ENCODE measurements around the gene CELSR1. TPM values are rescaled to one million over a fixed set of nuclear protein-coding genes. Genes with fewer than 3 reads are reported as not detected.
A peak's percentile ranks its signal among the peaks of the same experiment; 100 is the strongest.
"Not testable (repeated sequence)": the region's sequence is repeated elsewhere in the genome, so short reads cannot be mapped to it uniquely, and the experiment has no call there.

CELSR1 gene
- total RNA-seq, 2 donors from 2014 or later, result 0.14 to 0.45 TPM

- Mint-ChIP-seq H3K4me1 (ENCODE audit: low read depth in 2 of 2) (peaks cover 4 to 13% of the 10 kb centered on the region in 2 donors), H3K27ac (no peak overlapping the region), H3K9me3 (no peaks in the 10 kb centered on the region), H3K27me3 (peaks cover 0 to 10% of the 10 kb centered on the region in 2 donors), H3K36me3 (no peaks in the 10 kb centered on the region), H3K4me3 (no peak overlapping the region)
- ATAC-seq, result no peak
- DNase-seq (ENCODE audit: low spot score), result no peak
These were observed 129.7 kb downstream of the CELSR1 start for GRCh38 chr22:46407748-46408147.

GRCh38 chr22:46406791-46407190, 130.6 kb downstream of the CELSR1 start:
- peaks cover 9 to 19% of the 10 kb centered on the region in 2 donors for H3K4me1 Mint-ChIP-seq (ENCODE audit: low read depth in 2 of 2)
- no peaks in the 10 kb centered on the region for H3K9me3 Mint-ChIP-seq
- DNase-seq (ENCODE audit: low spot score) (no peak), ATAC-seq (no peak)
- H3K4me3 Mint-ChIP-seq, result no peak overlapping the region
- no peak overlapping the region for H3K27ac Mint-ChIP-seq
- peaks cover 0 to 10% of the 10 kb centered on the region in 2 donors for H3K27me3 Mint-ChIP-seq
- no peaks in the 10 kb centered on the region for H3K36me3 Mint-ChIP-seq

GRCh38 chr22:46406349-46406748, 131.1 kb downstream of the CELSR1 start:
- Mint-ChIP-seq H3K9me3 (no peaks in the 10 kb centered on the region), H3K4me1 (ENCODE audit: low read depth in 2 of 2) (peaks cover 9 to 19% of the 10 kb centered on the region in 2 donors), H3K4me3 (no peak overlapping the region), H3K27me3 (peaks cover 0 to 10% of the 10 kb centered on the region in 2 donors), H3K36me3 (no peaks in the 10 kb centered on the region), H3K27ac (no peak overlapping the region)
- ATAC-seq (peak in 1 of 2 donors; percentile 17), DNase-seq (ENCODE audit: low spot score) (no peak)

- ATAC-seq, result no peak
- H3K27ac Mint-ChIP-seq, result no peak overlapping the region
- H3K4me1 Mint-ChIP-seq (ENCODE audit: low read depth in 2 of 2), result peaks cover 9 to 19% of the 10 kb centered on the region in 2 donors
- DNase-seq (ENCODE audit: low spot score), result no peak
- no peaks in the 10 kb centered on the region for H3K9me3 Mint-ChIP-seq
- H3K36me3 Mint-ChIP-seq, result no peaks in the 10 kb centered on the region
- H3K4me3 Mint-ChIP-seq, result no peak overlapping the region
- peaks cover 0 to 10% of the 10 kb centered on the region in 2 donors for H3K27me3 Mint-ChIP-seq
These were observed 131.5 kb downstream of the CELSR1 start for GRCh38 chr22:46405901-46406300.

- not testable (repeated sequence) for DNase-seq (ENCODE audit: low spot score); H3K36me3 Mint-ChIP-seq; H3K9me3 Mint-ChIP-seq; ATAC-seq; H3K4me3 Mint-ChIP-seq; H3K27ac Mint-ChIP-seq
- Mint-ChIP-seq H3K27me3 (peaks cover 0 to 12% of the 10 kb centered on the region in 2 donors), H3K4me1 (ENCODE audit: low read depth in 2 of 2) (peaks cover 9 to 17% of the 10 kb centered on the region in 2 donors)
These were observed 133.5 kb downstream of the CELSR1 start for GRCh38 chr22:46403880-46404279.

GRCh38 chr22:46402505-46402904, 134.9 kb downstream of the CELSR1 start:
- Mint-ChIP-seq H3K4me3 (peak overlapping the region; percentile 1), H3K36me3 (no peaks in the 10 kb centered on the region), H3K9me3 (no peaks in the 10 kb centered on the region), H3K27me3 (peaks cover 0 to 8% of the 10 kb centered on the region in 2 donors), H3K27ac (no peak overlapping the region), H3K4me1 (ENCODE audit: low read depth in 2 of 2) (peaks cover 9 to 17% of the 10 kb centered on the region in 2 donors)
- ATAC-seq (no peak), DNase-seq (ENCODE audit: low spot score) (no peak)

GRCh38 chr22:46401370-46401769, 136.1 kb downstream of the CELSR1 start:
- Mint-ChIP-seq H3K27ac (no peak overlapping the region), H3K36me3 (no peaks in the 10 kb centered on the region), H3K4me1 (ENCODE audit: low read depth in 2 of 2) (peaks cover 9 to 17% of the 10 kb centered on the region in 2 donors), H3K4me3 (no peak overlapping the region), H3K27me3 (peaks cover 0 to 8% of the 10 kb centered on the region in 2 donors), H3K9me3 (no peaks in the 10 kb centered on the region)
- no peak for ATAC-seq
- DNase-seq (ENCODE audit: low spot score), result no peak

- Mint-ChIP-seq H3K27ac (peak overlapping the region in 1 of 2 donors; percentile 8), H3K4me1 (ENCODE audit: low read depth in 2 of 2) (peaks cover 9 to 17% of the 10 kb centered on the region in 2 donors), H3K36me3 (no peaks in the 10 kb centered on the region), H3K9me3 (no peaks in the 10 kb centered on the region), H3K4me3 (no peak overlapping the region), H3K27me3 (peaks cover 0 to 8% of the 10 kb centered on the region in 2 donors)
- ATAC-seq (no peak), DNase-seq (ENCODE audit: low spot score) (no peak)
These were observed 138.0 kb downstream of the CELSR1 start for GRCh38 chr22:46399251-46400024.

GRCh38 chr22:46397951-46398350, 139.5 kb downstream of the CELSR1 start:
- peaks cover 6 to 12% of the 10 kb centered on the region in 2 donors for H3K4me1 Mint-ChIP-seq (ENCODE audit: low read depth in 2 of 2)
- ATAC-seq, result no peak
- no peaks in the 10 kb centered on the region for H3K36me3 Mint-ChIP-seq
- H3K4me3 Mint-ChIP-seq, result no peak overlapping the region
- no peak overlapping the region for H3K27ac Mint-ChIP-seq
- no peak for DNase-seq (ENCODE audit: low spot score)
- peaks cover 0 to 12% of the 10 kb centered on the region in 2 donors for H3K27me3 Mint-ChIP-seq
- H3K9me3 Mint-ChIP-seq, result no peaks in the 10 kb centered on the region

GRCh38 chr22:46397514-46397913, 139.9 kb downstream of the CELSR1 start:
- Mint-ChIP-seq H3K36me3 (no peaks in the 10 kb centered on the region), H3K27me3 (peaks cover 0 to 12% of the 10 kb centered on the region in 2 donors), H3K27ac (no peak overlapping the region), H3K4me3 (no peak overlapping the region), H3K9me3 (no peaks in the 10 kb centered on the region), H3K4me1 (ENCODE audit: low read depth in 2 of 2) (peaks cover 2 to 8% of the 10 kb centered on the region in 2 donors)
- ATAC-seq (no peak), DNase-seq (ENCODE audit: low spot score) (no peak)

GRCh38 chr22:46397049-46397448, 140.4 kb downstream of the CELSR1 start:
- not testable (repeated sequence) for H3K36me3 Mint-ChIP-seq; DNase-seq (ENCODE audit: low spot score); H3K27ac Mint-ChIP-seq; H3K4me1 Mint-ChIP-seq (ENCODE audit: low read depth in 2 of 2); H3K9me3 Mint-ChIP-seq; H3K4me3 Mint-ChIP-seq; ATAC-seq
- H3K27me3 Mint-ChIP-seq, result peaks cover 0 to 12% of the 10 kb centered on the region in 2 donors

GRCh38 chr22:46395145-46395544, 142.3 kb downstream of the CELSR1 start:
- H3K27ac Mint-ChIP-seq, result no peak overlapping the region
- H3K36me3 Mint-ChIP-seq, result no peaks in the 10 kb centered on the region
- peaks cover 0 to 16% of the 10 kb centered on the region in 2 donors for H3K27me3 Mint-ChIP-seq
- H3K9me3 Mint-ChIP-seq, result no peaks in the 10 kb centered on the region
- H3K4me1 Mint-ChIP-seq (ENCODE audit: low read depth in 2 of 2), result peaks cover 0 to 4% of the 10 kb centered on the region in 2 donors
- ATAC-seq (no peak), DNase-seq (ENCODE audit: low spot score) (no peak)
- H3K4me3 Mint-ChIP-seq, result no peak overlapping the region

GRCh38 chr22:46394622-46395021, 142.8 kb downstream of the CELSR1 start:
- Mint-ChIP-seq H3K36me3 (no peaks in the 10 kb centered on the region), H3K9me3 (no peaks in the 10 kb centered on the region)

GRCh38 chr22:46393873-46394272, 143.5 kb downstream of the CELSR1 start:
- ATAC-seq (no peak), DNase-seq (ENCODE audit: low spot score) (no peak)
- Mint-ChIP-seq H3K4me1 (ENCODE audit: low read depth in 2 of 2) (peaks cover 0 to 4% of the 10 kb centered on the region in 2 donors), H3K9me3 (no peaks in the 10 kb centered on the region), H3K36me3 (no peaks in the 10 kb centered on the region), H3K27ac (peak overlapping the region in 1 of 2 donors; percentile 21), H3K27me3 (peaks cover 0 to 14% of the 10 kb centered on the region in 2 donors), H3K4me3 (no peak overlapping the region)

More at GRCh38 chr22:46394622-46395021, 142.8 kb downstream of the CELSR1 start:
- peaks cover 0 to 4% of the 10 kb centered on the region in 2 donors for H3K4me1 Mint-ChIP-seq (ENCODE audit: low read depth in 2 of 2)
- peaks cover 0 to 16% of the 10 kb centered on the region in 2 donors for H3K27me3 Mint-ChIP-seq
- no peak for DNase-seq (ENCODE audit: low spot score)
- no peak overlapping the region for H3K4me3 Mint-ChIP-seq
- H3K27ac Mint-ChIP-seq, result no peak overlapping the region
- no peak for ATAC-seq
